CD4-positive, alpha-beta T cell treated with Interferon gamma for 1 hour (primary cell): Measurements from ENCODE around the gene ERP44.
"Not testable (repeated sequence)": the region's sequence is repeated elsewhere in the genome, so short reads cannot be mapped to it uniquely, and the experiment has no call there.

Source experiments
- DNase-seq: peaks from one replicate; pipeline ENCODE4 v3.0.0-alpha.2; 2020

Gene ERP44

GRCh38 chr9:100064872-100065581 is 33.8 kb downstream of the ERP44 start:
- no peak for DNase-seq

GRCh38 chr9:100063185-100063584 is 35.6 kb downstream of the ERP44 start:
- DNase-seq: no peak

- DNase-seq: not testable (repeated sequence)
These were observed 36.1 kb downstream of the ERP44 start for GRCh38 chr9:100062683-100063082.

GRCh38 chr9:100058699-100059579 is 39.9 kb downstream of the ERP44 start:
- no peak for DNase-seq

GRCh38 chr9:100057624-100058023 is 41.2 kb downstream of the ERP44 start:
- DNase-seq: no peak

- no peak for DNase-seq
These were observed 42.2 kb downstream of the ERP44 start for GRCh38 chr9:100056561-100056960.

GRCh38 chr9:100052375-100052774 is 46.4 kb downstream of the ERP44 start:
- no peak for DNase-seq

- DNase-seq: no peak
These were observed 49.2 kb downstream of the ERP44 start for GRCh38 chr9:100049551-100049950.

GRCh38 chr9:100038472-100038871 is 60.3 kb downstream of the ERP44 start:
- no peak for DNase-seq

GRCh38 chr9:100033877-100034551 is 64.8 kb downstream of the ERP44 start:
- no peak for DNase-seq

- DNase-seq: no peak
These were observed 68.3 kb downstream of the ERP44 start for GRCh38 chr9:100030548-100030947.

- no peak for DNase-seq
These were observed 69.5 kb downstream of the ERP44 start for GRCh38 chr9:100029251-100029650.

- DNase-seq: peak; percentile 60
These were observed 70.5 kb downstream of the ERP44 start for GRCh38 chr9:100028201-100028784.

- DNase-seq: no peak
These were observed 71.3 kb downstream of the ERP44 start for GRCh38 chr9:100027543-100027942.

GRCh38 chr9:100021931-100022330 is 76.9 kb downstream of the ERP44 start:
- DNase-seq: no peak

GRCh38 chr9:100020121-100020795 is 78.5 kb downstream of the ERP44 start:
- DNase-seq: no peak

- DNase-seq: no peak
These were observed 79.3 kb downstream of the ERP44 start for GRCh38 chr9:100019541-100019940.

GRCh38 chr9:100014846-100015245 is 84.0 kb downstream of the ERP44 start:
- DNase-seq: no peak

- no peak for DNase-seq
These were observed 85.2 kb downstream of the ERP44 start for GRCh38 chr9:100013573-100013972.

GRCh38 chr9:100012279-100012678 is 86.5 kb downstream of the ERP44 start:
- DNase-seq: no peak

- DNase-seq: no peak
These were observed 87.6 kb downstream of the ERP44 start for GRCh38 chr9:100011062-100011681.

- DNase-seq: no peak
These were observed 99.0 kb downstream of the ERP44 start for GRCh38 chr9:99999797-100000196.
